Measurements from ENCODE around the gene ARL4A. TPM values are rescaled to one million over a fixed set of nuclear protein-coding genes. Genes with fewer than 3 reads are reported as not detected.

Gene ARL4A
- total and polyA plus RNA-seq, 2 donors (not counting 3 experiments of a cell fraction or from before 2014, with no cell fraction given), result 34.1 to 43.2 TPM

- TF ChIP-seq, protein P1, sequence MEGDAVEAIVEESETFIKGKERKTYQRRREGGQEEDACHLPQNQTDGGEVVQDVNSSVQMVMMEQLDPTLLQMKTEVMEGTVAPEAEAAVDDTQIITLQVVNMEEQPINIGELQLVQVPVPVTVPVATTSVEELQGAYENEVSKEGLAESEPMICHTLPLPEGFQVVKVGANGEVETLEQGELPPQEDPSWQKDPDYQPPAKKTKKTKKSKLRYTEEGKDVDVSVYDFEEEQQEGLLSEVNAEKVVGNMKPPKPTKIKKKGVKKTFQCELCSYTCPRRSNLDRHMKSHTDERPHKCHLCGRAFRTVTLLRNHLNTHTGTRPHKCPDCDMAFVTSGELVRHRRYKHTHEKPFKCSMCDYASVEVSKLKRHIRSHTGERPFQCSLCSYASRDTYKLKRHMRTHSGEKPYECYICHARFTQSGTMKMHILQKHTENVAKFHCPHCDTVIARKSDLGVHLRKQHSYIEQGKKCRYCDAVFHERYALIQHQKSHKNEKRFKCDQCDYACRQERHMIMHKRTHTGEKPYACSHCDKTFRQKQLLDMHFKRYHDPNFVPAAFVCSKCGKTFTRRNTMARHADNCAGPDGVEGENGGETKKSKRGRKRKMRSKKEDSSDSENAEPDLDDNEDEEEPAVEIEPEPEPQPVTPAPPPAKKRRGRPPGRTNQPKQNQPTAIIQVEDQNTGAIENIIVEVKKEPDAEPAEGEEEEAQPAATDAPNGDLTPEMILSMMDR (IDR thresholded peaks at IDR 0.05; ENCODE audit: extremely low read depth in 1 of 2, insufficient read depth in 1 of 2, low read depth in 1 of 2, low read length in 2 of 2), result no peak
- TF ChIP-seq POLR2AphosphoS5 (IDR thresholded peaks at IDR 0.05; ENCODE audit: insufficient read depth, low read depth, low read length) (no peak), EZH2 (IDR thresholded peaks at IDR 0.05; ENCODE audit: borderline replicate concordance, low read depth, low read length, severe bottlenecking) (no peak), POLR2A (IDR thresholded peaks at IDR 0.05; ENCODE audit: low read depth, low read length) (peak; percentile 31), MYC (IDR thresholded peaks at IDR 0.05; ENCODE audit: low read depth, low read length) (no peak), JUN (IDR thresholded peaks at IDR 0.05; ENCODE audit: borderline replicate concordance, insufficient read depth, insufficient read length, low read depth) (no peak), FOS (IDR thresholded peaks at IDR 0.05; ENCODE audit: borderline replicate concordance, insufficient read depth, low read length) (no peak), MAX (IDR thresholded peaks at IDR 0.05; ENCODE audit: insufficient read depth, insufficient read length) (no peak)
- peaks cover 42% of the 10 kb centered on the region for H3K79me2 ChIP-seq (ENCODE audit: control insufficient read depth, insufficient read depth, low read length)
- H3K36me3 ChIP-seq (ENCODE audit: control insufficient read depth in 2 of 2, extremely low read depth in 1 of 2, insufficient read depth in 2 of 2, low read length in 2 of 2), result no peaks in the 10 kb centered on the region
- H4K20me1 ChIP-seq (replicated peaks; ENCODE audit: control insufficient read depth, extremely low read depth, insufficient read depth, low read length), result peaks cover 4% of the 10 kb centered on the region
- ChIA-PET CTCF (interaction anchor here (1.0 kb wide), 1 partner anchor 570 kb away, joined by 3 read pairs; no protein-coding TSS in a partner anchor), POLR2A (interaction anchor here (3.0 kb wide), 1 partner anchor 35 kb away, joined by 10 read pairs; no protein-coding TSS in a partner anchor)
- no peak for FAIRE-seq
- peak; percentile 17 for DNase-seq (ENCODE audit: low read depth, low spot score)
- H2AFZ ChIP-seq (ENCODE audit: low read depth, low read length), result no peak overlapping the region
- intact Hi-C loops (cut with micrococcal nuclease) (no loop called here), dilution Hi-C loops (cut with MboI; ENCODE audit: extremely low pct_ligation_motif_present, low sequenced_read_pairs) (no loop called here)
- no peak overlapping the region for H3K27ac ChIP-seq (ENCODE audit: insufficient read depth, low read depth, low read length)
- H3K4me1 ChIP-seq (ENCODE audit: control insufficient read depth, extremely low read depth, insufficient read depth, low read length), result peaks cover 18% of the 10 kb centered on the region
- no peak overlapping the region for H3K4me2 ChIP-seq (ENCODE audit: insufficient read depth, low read length)
- no peaks in the 10 kb centered on the region for H3K27me3 ChIP-seq (ENCODE audit: control insufficient read depth in 2 of 2, insufficient read depth in 2 of 2, low read length in 2 of 2)
- no peak overlapping the region for H3K9ac ChIP-seq (replicated peaks; ENCODE audit: extremely low read depth, insufficient read depth, low read length)
- H3K9me3 ChIP-seq (replicated peaks; ENCODE audit: control insufficient read depth, insufficient read depth, low read length), result no peaks in the 10 kb centered on the region
- peak overlapping the region in 1 of 3 experiments; percentile 15 for H3K4me3 ChIP-seq (replicated peaks in 1 of 3; ENCODE audit: insufficient read depth in 1 of 3, low read depth in 1 of 3, low read length in 3 of 3)
- BruUV-seq (replicated peaks), result no TSS peak
- no peaks in the 10 kb centered on the region for H3K9me1 ChIP-seq (replicated peaks; ENCODE audit: control insufficient read depth, extremely low read depth, insufficient read depth, low read length)
Measured at GRCh38 chr7:12692479-12693259, 5.2 kb downstream of the ARL4A start.
